Measurements from ENCODE around the gene SCNN1G.

The SCNN1G gene

DNA sequence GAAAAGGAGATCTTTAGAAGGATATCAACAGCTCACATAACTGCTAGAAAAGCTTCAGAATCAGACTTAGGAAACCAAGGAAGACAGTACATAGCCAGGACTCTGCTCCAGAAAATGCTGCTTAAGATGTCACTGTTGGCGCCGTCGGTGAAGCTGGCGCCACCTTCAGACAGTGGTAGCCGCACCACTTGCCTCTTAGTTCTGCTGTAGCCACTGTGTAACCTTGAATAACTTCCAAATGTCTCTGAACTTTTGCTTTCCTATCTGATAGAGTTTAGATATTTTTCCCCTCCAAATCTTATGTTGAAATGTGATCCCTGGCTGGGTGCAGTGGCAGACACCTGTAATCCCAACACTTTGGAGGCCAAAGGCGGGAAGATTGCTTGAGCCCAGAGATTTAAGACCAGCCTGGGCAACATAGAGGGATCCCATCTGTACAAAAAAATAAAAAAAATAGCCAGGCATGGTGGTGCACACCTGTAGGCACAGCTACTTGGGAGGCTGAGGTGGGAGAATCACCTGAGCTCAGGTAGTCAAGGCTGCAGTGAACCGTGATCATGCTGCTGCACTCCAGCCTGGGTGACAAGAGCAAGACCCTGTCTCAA lies 27.0 kb upstream of the SCNN1G start:
- DNase-seq = no peak

GRCh38 chr16:23156110-23156509 lies 26.4 kb upstream of the SCNN1G start:
- no peak for DNase-seq

DNA sequence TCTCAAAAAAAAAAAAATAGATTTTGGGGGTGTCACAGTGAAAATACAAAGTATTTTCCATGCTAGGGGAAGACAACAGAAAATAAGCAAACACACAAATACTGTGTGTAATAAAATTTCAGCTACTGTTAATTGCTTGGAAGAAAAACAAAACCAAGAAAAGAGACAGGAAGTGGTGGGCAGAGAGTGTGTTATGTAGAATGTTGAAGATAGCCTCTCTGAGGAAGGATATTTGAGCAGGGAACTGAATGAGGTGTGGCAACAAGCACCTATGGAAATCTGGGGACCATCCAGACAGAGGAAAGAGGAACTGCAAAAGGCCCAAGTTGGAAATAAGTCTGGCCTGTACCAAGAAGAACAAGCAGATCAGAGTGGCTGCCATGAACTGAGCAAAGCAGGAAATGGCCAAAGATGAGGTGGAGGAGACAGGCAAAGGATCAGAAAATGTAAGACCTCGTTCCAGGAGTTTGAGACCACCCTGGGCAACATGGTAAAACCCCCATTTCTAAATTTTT lies 25.5 kb upstream of the SCNN1G start:
- DNase-seq = no peak

- DNase-seq = no peak
Measured at GRCh38 chr16:23158114-23158513, 24.4 kb upstream of the SCNN1G start.

DNA sequence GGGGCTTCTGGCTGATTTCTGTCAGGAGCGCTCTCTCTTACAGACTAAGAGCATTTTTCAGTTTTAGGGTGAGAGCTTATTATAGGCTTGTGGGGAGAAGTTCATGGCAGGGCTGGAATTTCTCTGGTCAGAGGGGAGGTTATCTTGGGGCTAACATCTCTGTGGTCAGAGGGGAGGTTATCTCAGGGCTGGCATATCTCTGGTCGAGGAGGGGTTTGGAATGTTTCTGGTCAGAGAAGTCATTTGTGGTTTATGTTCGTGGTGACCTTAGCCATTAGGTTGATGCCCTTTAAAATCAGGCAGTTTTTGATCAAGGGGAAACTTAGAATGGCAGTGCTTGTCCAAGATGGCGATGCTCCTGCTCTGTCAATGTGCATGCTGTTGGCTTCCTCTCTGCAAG lies 22.5 kb upstream of the SCNN1G start:
- no peak for DNase-seq

DNA sequence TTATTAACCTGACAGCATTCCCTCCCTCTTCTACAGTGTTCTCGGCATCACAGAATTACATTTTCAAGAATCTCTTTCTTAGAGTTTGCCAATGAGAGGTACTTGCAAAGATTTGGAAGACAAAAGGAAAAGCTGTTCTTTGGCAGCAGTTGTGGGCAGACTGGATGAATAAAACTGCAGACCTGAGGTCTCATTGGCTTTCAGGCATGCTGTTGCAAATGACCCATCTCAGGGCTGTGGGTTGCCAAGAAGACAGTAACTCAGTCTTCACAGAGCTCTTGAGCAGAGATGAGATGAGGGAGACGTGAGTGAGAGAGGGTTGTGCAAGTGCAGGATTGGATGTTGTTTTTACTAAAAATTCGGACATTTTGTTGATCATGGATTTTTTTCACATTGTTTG lies 22.0 kb upstream of the SCNN1G start:
- DNase-seq = no peak

GRCh38 chr16:23163921-23164320 lies 18.6 kb upstream of the SCNN1G start:
- DNase-seq = no peak

DNA sequence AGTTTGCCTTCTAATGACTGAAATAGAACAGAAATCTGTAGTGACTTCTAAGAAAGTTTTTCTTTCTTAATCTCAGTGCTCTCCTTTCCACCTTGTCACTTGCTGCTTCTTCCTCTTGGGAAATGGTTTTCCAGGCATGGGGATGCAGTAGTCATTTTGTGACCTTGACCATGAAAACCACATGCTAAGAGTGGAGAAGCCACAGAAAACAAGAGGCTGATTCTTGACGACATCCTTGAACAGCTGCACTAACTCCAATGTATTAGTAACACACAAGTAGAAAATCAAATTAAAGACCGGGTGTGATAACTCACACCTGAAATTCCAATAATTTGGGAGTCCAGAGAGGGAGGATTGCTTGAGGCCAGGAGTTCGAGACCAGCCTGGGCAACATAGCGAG lies 17.8 kb upstream of the SCNN1G start:
- no peak for DNase-seq

- no peak for DNase-seq
Measured at GRCh38 chr16:23172583-23172982, 10.0 kb upstream of the SCNN1G start.

DNA sequence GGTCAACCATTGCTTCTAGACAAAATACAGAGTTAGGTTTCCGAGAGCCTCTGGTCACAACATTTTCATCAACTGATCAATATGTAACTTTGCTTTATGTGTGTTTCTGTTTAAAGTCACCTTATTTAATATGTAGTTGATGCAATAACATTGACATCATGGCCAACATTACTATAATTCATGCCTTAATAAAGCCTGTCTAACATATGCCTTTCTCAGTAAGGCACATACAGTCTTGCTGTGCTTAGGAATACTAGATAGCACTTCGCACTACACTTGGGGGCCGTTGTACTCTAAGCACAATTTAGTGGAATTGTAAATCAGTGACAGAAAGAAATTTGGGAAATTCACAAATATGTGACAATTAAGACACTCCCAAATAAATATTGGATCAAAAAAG lies 9.6 kb upstream of the SCNN1G start:
- DNase-seq = no peak

DNA sequence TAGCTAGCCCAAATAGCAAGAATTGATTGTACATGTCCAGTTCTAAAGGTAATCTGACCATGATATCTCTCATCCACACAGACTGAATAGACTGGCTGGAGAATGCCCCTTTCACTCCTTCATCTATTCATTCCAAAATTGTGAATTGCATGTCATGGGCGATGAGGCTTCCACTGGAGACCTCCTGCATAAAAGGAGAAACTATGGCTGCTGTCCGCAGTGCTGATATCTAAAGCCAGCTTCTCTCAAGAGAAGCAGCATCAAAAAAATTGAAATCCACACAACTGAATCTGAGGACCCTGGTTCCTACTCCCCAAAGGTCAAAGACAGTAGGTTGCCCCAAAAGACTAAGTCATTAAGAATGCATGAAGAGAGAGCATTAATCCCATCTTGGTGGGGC lies 7.9 kb upstream of the SCNN1G start:
- no peak for DNase-seq

GRCh38 chr16:23175651-23176050 lies 6.9 kb upstream of the SCNN1G start:
- DNase-seq = no peak

DNA sequence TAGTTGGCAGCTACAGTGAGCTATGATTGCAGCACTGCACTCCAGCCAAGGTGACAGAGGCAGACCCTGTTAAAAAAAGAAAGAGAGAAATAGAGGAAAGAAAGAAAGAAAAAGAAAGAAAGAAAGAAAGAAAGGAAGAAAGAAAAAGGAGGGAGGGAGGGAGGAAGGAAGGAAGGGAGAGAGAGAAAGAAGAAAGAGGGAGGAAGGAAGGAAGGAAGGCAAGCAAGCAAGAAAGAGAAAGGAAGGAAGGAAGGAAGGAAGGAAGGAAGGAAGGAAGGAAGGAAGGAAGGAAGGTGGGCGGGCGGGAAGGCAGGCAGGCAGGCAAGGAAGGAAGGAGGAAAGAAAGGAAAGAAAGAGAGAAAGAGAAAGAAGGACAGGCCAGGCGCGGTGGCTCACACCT lies 1.0 kb upstream of the SCNN1G start:
- DNase-seq = no peak

- no peak for DNase-seq
Measured at GRCh38 chr16:23182206-23182678, 303 bp upstream of the SCNN1G start.

GRCh38 chr16:23183543-23183862 lies 958 bp downstream of the SCNN1G start:
- no peak for DNase-seq

- DNase-seq = no peak
Measured at GRCh38 chr16:23185656-23186055, 3.1 kb downstream of the SCNN1G start.

DNA sequence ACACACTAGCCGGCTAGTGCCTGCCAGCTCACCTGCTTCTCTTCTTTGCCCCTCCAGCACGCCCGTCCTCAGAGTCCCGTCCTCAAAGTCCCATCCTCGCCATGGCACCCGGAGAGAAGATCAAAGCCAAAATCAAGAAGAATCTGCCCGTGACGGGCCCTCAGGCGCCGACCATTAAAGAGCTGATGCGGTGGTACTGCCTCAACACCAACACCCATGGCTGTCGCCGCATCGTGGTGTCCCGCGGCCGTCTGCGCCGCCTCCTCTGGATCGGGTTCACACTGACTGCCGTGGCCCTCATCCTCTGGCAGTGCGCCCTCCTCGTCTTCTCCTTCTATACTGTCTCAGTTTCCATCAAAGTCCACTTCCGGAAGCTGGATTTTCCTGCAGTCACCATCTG lies 3.6 kb downstream of the SCNN1G start:
- no peak for DNase-seq

DNA sequence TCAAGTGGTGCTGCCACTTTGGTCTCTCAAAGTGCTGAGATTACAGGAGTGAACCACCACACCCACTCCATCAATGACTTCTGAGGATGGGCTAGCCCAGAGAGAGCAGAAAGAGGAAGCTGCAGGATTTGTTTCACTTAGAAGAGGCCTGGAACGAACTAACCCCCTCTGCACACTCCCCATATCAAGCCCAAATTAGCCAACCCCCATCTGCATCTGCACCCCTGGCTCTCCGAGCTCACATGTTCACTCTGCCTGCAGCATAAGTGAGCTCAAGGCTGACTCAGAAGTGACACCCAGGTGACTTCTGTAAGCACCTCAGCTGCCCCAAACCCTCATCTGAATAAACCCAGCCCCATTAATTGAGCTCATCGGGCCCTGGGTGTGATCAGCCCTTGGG lies 4.8 kb downstream of the SCNN1G start:
- no peak for DNase-seq

- no peak for DNase-seq
Measured at GRCh38 chr16:23188911-23189310, 6.4 kb downstream of the SCNN1G start.

DNA sequence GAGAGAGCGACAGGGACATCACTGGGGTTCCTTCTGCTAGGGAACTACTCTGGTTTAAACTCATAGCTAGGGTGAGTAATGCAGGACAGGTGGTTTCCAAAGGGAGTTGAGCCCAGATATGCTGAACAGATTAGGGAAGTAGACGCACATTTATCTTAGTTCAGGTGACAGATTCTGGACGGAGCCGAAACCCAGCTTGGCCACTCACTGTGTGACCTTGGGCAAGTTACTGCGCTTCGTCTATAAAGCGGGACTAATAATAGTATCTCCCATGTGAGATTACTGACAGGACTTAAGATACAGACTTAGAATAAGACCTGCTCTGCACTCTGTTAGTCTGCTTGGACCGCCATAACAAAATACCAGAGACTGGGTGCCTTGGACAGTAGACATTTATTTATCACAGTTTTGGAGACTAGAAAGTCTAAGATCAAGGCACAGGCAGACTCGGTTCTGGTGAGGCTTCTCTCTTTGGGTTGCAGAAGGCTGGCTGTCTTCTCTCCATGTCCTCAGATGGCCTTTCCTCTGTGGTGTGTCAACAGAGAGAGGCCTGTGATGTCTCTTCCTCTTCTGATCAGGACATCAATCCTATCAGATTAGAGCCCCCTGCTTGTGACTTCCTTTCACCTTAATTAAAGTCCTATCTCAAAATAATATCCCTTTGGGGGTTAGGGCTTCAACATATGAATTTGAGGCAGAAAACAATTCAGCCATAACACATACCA lies 12.1 kb downstream of the SCNN1G start:
- no peak for DNase-seq

- DNase-seq = no peak
Measured at GRCh38 chr16:23195366-23195978, 12.9 kb downstream of the SCNN1G start.

- no peak for DNase-seq
Measured at GRCh38 chr16:23196539-23196938, 14.0 kb downstream of the SCNN1G start.

DNA sequence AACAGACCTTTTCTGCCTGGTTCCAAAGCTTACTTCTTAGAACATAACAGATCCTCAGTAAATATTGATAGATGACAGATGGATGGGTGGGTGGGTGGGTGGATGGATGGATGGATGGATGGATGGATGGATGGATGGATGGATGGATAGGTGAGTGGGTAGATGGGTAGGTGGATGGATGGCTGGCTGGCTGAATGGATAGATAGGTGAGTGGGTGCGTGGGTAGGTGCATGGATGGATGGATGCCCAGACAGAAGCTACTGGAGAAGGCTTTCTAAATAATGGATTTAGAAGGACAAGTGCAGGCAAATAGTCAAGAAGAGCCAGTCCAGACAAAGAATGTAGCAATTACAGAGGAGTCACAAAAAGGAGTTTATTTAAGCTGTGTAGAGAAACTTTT lies 19.6 kb downstream of the SCNN1G start:
- no peak for DNase-seq

DNA sequence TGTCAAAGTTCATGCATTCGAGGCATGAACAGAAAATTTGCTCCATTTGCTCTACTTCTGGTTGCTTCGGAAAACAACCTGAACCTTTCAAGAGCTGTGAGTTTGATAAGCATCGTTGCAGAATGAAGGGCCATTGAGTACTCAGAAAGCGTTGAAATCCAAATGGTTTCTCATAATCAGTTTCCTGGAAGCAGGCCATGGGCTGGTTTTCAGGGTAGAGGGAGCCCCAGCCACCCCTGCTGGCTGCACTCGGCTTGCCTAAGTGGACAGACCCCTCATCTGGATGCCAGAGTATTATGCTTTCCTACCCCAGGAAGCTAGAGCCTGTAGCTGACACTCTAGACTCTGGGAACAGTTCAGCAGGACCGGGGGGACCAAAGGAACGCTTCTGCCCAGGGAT lies 24.4 kb downstream of the SCNN1G start:
- no peak for DNase-seq
